GM12801 (cell line): ENCODE data around the gene GSN.

Experiments used
- TF ChIP-seq, protein P1 (sequence below): IDR thresholded peaks from one replicate; pipeline ENCODE4 v1.5.1; 2011; ENCODE audit warnings: control low read depth; ENCODE audit not compliant: insufficient read length; ENCODE audit errors: extremely low read depth

The GSN gene

DNA sequence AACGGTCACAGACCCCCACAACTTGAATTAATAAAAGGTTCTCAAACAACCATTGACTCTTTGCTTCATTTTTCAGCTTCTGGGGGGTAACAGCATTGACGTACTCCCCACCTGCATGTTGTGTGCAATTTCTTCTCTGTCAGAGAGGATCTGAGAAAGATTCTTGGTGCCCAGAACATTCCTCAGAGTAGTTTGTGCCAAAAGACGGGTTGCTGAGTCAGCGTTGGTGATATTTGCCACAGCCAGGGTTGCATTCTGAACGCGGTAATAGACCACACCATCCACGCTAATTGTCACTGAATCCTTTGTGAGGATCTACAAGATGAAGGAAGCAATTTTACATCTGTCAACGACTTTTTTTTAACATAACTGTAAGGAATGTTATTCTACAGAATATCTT is 81.0 kb downstream of the GSN start:
- TF ChIP-seq, protein P1, sequence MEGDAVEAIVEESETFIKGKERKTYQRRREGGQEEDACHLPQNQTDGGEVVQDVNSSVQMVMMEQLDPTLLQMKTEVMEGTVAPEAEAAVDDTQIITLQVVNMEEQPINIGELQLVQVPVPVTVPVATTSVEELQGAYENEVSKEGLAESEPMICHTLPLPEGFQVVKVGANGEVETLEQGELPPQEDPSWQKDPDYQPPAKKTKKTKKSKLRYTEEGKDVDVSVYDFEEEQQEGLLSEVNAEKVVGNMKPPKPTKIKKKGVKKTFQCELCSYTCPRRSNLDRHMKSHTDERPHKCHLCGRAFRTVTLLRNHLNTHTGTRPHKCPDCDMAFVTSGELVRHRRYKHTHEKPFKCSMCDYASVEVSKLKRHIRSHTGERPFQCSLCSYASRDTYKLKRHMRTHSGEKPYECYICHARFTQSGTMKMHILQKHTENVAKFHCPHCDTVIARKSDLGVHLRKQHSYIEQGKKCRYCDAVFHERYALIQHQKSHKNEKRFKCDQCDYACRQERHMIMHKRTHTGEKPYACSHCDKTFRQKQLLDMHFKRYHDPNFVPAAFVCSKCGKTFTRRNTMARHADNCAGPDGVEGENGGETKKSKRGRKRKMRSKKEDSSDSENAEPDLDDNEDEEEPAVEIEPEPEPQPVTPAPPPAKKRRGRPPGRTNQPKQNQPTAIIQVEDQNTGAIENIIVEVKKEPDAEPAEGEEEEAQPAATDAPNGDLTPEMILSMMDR: no peak

DNA sequence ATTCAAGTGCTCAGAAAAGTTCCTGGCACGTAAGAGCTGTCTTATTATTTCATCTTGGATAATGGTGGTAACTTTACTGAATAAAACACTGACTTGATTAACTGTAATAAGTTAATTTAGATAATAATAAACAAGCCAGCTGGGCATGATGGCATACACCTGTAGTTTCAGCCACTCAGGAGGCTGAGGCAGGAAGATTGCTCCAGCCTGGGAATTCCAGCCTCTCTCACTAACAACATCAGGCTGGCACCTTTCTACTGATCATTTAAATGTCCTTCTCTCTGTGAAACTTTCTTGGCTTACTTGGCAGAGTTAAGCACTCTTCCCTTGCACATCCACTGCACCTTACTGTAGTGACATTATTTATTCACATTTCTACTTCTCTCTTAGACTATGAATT is 82.1 kb downstream of the GSN start:
- TF ChIP-seq, protein P1: no peak

DNA sequence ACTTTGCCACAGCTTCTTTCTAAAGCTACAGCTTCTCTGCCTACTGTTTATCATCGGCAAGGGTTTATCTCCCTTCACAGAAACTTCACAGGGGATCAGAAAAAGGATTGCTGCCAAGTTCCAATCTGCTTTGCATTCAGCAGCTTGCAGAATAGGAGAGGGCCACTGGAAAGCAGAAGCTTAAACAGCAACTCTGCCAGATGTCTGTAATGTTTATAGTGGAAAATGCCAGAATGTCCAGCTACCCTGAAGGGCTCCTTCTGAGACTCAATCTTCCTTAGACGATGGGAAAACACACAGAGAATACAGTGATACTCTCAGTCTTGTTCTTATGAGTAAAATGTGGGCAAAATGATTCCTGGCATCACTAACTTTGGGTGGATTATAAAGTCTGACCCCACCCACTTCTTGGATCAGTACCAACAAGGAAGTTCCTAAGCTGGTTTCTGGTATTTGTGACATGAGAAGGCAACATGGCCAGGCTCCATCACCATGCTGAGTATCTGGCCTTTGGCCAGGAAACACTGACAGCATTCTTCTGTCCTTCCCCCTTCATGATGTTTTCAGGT is 83.1 kb downstream of the GSN start:
- TF ChIP-seq, protein P1: no peak

DNA sequence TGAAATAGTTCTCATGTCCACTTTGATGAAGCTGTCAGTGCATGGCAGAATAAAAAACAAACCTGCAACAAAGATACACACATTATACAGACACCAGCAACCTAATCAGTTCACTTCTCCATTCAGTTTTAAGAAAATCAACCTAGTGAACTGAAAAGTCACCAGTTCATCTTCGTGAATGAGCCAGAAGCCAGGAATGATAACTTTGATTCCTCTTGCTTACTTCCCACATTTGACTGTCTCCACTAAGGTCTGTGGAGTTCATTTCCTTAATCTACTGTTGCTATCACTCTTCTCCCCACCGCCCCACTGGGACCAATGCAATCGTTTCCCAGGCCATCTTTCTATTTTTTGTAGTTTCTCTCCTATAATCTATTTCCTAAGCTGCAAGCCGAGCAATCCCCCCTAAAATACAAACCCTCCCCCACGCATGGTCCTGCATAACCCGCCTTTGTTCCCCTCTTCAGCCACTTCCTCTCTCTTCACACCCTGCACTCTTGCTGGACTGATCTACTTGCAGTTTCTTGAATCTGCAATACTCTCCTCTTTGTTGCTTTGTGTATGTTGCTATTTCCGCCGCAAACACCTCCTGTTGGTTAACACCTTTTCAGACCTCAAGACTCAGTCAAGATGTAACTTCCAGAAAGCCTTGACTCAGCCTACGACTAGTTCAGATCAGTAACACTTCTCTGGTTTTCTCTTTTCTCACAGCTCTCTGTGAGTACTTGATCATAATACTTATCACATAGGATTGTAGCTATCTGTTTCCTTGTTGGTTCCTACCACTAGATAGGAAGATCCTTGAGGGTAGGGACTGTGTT is 85.5 kb downstream of the GSN start:
- TF ChIP-seq, protein P1: no peak

DNA sequence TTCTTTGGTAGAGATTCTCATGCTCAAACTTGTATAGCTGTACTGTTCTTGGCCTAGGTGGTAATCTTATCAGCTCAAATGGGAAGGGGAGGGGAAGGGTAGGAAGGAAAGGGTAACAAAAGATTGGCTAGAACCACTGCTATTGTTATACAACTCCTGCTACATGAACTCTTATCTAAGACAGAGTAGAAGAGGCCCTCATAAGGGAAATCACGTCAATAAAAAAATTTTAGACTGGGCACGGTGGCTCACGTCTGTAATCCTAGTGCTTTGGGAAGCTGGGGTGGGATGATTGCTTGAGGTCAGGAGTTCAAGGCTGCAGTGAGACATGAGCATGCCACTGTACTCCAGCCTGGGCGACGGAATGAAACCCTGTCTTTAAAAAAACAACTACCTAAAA is 86.2 kb downstream of the GSN start:
- TF ChIP-seq, protein P1: no peak

GRCh38 chr9:121354762-121355161 is 86.8 kb downstream of the GSN start:
- TF ChIP-seq, protein P1: no peak

GRCh38 chr9:121357011-121357410 is 89.0 kb downstream of the GSN start:
- TF ChIP-seq, protein P1: no peak
